Activated T-cell treated with anti-CD3 and anti-CD28 coated beads, Interleukin-2, amount 50 U/mL, for 72 hours (primary cell): ENCODE results near the gene ASTN2. TPM values are rescaled to one million over a fixed set of nuclear protein-coding genes. Genes with fewer than 3 reads are reported as not detected.
A peak's percentile ranks its signal among the peaks of the same experiment; 100 is the strongest.

ENCODE experiments used
- ATAC-seq, 2 donors: fragments of 150-1000 bp; cut with Tn5 transposase; replicated peaks in 1 of 2; 2 replicates each; pipeline ENCODE4 v1.10.0; 2021; ENCODE audit warnings: moderate library complexity in 2 of 2, mild to moderate bottlenecking in 1 of 2
- DNase-seq, 2 donors: peaks; one replicate each; pipeline ENCODE4 v3.0.0; 2021 to 2022; ENCODE audit warnings: mixed read lengths in 1 of 2
- H3K27ac Mint-ChIP-seq: one replicate; pipeline ENCODE4 v1.8.0; 2022; ENCODE audit warnings: mild to moderate bottlenecking, moderate library complexity, mixed read lengths
- H3K27me3 Mint-ChIP-seq: one replicate; pipeline ENCODE4 v1.8.0; 2022; ENCODE audit warnings: low read depth, mixed read lengths
- H3K36me3 Mint-ChIP-seq, 2 donors: one replicate each; pipeline ENCODE4 v1.8.0; 2022; ENCODE audit warnings: mixed read lengths in 2 of 2, mild to moderate bottlenecking in 1 of 2; ENCODE audit not compliant: insufficient read depth in 2 of 2
- H3K4me1 Mint-ChIP-seq: one replicate; pipeline ENCODE4 v1.8.0; 2022; ENCODE audit warnings: low read depth, mixed read lengths
- H3K4me3 Mint-ChIP-seq, 2 donors: one replicate each; pipeline ENCODE4 v1.8.0; 2022; ENCODE audit warnings: mild to moderate bottlenecking in 2 of 2, mixed read lengths in 2 of 2, moderate library complexity in 2 of 2
- H3K9me3 Mint-ChIP-seq, 2 donors: one replicate each; pipeline ENCODE4 v1.8.0; 2022; ENCODE audit warnings: mixed read lengths in 2 of 2
- total RNA-seq, 2 donors: library from RNA; stranded (reverse); gene quantifications; one replicate each; pipeline ENCODE4 v1.2.3, GENCODE V29; 2022

ASTN2 gene
- total RNA-seq, 2 donors from 2014 or later: 4.2 to 5.6 TPM

- Mint-ChIP-seq H3K9me3 (no peaks in the 10 kb centered on the region), H3K27ac (no peak overlapping the region), H3K4me3 (no peak overlapping the region), H3K27me3 (no peaks in the 10 kb centered on the region), H3K36me3 (peaks cover 4 to 7% of the 10 kb centered on the region in 2 donors), H3K4me1 (no peaks in the 10 kb centered on the region)
- no peak for DNase-seq
- no peak for ATAC-seq
Observed at GRCh38 chr9:116605904-116606341, 808.9 kb downstream of the ASTN2 start.

GRCh38 chr9:116605060-116605459 is 809.8 kb downstream of the ASTN2 start:
- no peaks in the 10 kb centered on the region for H3K4me1 Mint-ChIP-seq
- H3K36me3 Mint-ChIP-seq: peaks cover 4% of the 10 kb centered on the region in 2 donors
- H3K27ac Mint-ChIP-seq: no peak overlapping the region
- H3K9me3 Mint-ChIP-seq: no peaks in the 10 kb centered on the region
- DNase-seq: no peak
- no peaks in the 10 kb centered on the region for H3K27me3 Mint-ChIP-seq
- H3K4me3 Mint-ChIP-seq: no peak overlapping the region
- ATAC-seq: no peak

GRCh38 chr9:116604251-116604650 is 810.6 kb downstream of the ASTN2 start:
- H3K36me3 Mint-ChIP-seq: peaks cover 2 to 4% of the 10 kb centered on the region in 2 donors
- no peaks in the 10 kb centered on the region for H3K4me1 Mint-ChIP-seq
- H3K27me3 Mint-ChIP-seq: no peaks in the 10 kb centered on the region
- ATAC-seq: no peak
- H3K9me3 Mint-ChIP-seq: no peaks in the 10 kb centered on the region
- no peak overlapping the region for H3K27ac Mint-ChIP-seq
- DNase-seq: no peak
- no peak overlapping the region for H3K4me3 Mint-ChIP-seq

DNA sequence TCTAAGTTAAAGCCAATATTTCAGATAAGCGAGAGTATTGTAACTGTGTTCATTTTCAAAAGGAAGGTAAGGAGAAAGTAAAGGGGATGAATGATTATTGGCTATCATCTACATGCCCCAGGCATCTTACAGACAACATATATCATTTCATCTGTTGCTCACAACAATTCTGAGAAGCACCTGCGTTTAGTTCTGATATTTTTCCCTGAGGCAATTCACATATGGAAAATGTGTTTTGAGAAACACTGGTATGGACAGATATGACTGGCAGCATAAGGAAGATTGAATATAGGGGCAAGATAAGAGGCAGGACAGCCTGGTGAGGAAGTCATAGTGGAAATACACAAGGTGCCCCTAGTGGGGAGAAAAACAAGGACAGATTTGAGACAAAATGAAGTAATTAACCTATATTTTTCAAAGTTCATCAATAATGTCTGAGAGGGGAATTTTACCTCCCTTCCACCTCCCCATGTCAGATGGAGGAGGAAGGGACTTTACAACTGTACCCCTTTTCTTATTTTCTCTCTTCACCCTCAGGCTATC is 815.4 kb downstream of the ASTN2 start:
- no peak for ATAC-seq
- Mint-ChIP-seq H3K36me3 (no peaks in the 10 kb centered on the region), H3K27ac (no peak overlapping the region), H3K4me1 (no peaks in the 10 kb centered on the region), H3K27me3 (no peaks in the 10 kb centered on the region), H3K4me3 (no peak overlapping the region), H3K9me3 (no peaks in the 10 kb centered on the region)
- no peak for DNase-seq

DNA sequence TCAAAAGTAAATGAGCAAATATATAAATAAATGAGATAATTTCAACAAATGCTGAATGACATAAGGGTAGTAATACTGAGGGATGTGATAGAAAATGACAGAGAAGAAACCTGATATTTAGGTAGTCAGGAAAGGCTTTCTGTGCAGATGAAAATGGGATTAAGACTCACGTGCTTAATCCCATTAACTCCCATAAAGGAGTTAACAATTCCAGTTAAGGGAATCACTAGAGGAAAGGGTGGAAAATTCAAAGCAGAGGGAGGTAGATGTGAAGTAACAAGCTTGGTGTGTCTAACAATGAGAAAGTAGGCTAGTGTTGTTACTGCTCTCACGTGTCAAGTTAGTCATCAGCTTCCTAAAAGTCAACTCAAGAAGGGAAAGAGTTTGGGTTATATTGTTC is 818.2 kb downstream of the ASTN2 start:
- Mint-ChIP-seq H3K27ac (no peak overlapping the region), H3K9me3 (no peaks in the 10 kb centered on the region), H3K4me1 (no peaks in the 10 kb centered on the region), H3K27me3 (no peaks in the 10 kb centered on the region), H3K36me3 (no peaks in the 10 kb centered on the region), H3K4me3 (no peak overlapping the region)
- DNase-seq (no peak), ATAC-seq (no peak)

DNA sequence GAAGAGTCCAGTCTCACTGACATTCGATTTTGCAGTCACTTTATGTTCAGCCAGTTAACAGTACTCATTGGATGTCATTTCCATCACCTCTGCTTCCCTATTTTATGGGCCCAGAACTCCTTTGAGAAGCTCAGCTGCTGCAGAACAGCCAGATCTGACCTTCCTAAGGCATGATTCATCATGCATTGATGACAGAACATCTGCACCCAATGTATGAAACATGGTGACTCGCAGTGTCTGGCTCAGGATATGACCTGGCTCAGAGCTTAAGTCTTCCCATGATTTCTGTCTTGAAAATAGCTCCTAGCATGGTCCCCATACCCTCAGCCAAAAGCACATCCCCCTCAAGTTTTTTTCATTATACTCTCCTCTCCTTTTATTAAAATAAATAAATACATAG is 820.3 kb downstream of the ASTN2 start:
- no peaks in the 10 kb centered on the region for H3K27me3 Mint-ChIP-seq
- peaks cover 0 to 2% of the 10 kb centered on the region in 2 donors for H3K9me3 Mint-ChIP-seq
- no peaks in the 10 kb centered on the region for H3K4me1 Mint-ChIP-seq
- ATAC-seq (peak in 1 of 2 donors; percentile 58), DNase-seq (no peak)
- H3K4me3 Mint-ChIP-seq: no peak overlapping the region
- no peak overlapping the region for H3K27ac Mint-ChIP-seq
- H3K36me3 Mint-ChIP-seq: no peaks in the 10 kb centered on the region

DNA sequence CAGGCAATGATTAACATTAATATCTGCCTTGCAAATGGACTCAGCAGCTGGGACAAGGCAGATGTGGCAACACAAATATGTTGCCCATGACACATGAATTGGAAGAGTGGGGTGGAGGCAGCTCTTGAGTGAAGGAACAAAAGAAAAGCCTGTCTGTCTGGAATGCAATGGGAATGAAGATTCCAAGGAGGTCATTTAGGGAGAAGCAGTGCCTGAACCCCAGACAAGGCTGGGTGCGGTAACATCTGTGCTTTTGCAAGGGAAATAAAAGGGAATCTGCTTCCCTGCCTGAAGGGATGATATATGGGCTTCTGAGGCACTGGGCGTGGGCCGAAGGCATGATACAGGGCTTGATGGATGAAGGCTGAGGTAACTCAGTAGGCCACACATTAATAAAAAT is 821.9 kb downstream of the ASTN2 start:
- Mint-ChIP-seq H3K27me3 (no peaks in the 10 kb centered on the region), H3K9me3 (peaks cover 0 to 6% of the 10 kb centered on the region in 2 donors), H3K36me3 (peaks cover 2 to 5% of the 10 kb centered on the region in 2 donors), H3K4me3 (no peak overlapping the region), H3K4me1 (no peaks in the 10 kb centered on the region), H3K27ac (no peak overlapping the region)
- ATAC-seq (no peak), DNase-seq (no peak)

- peaks cover 3 to 5% of the 10 kb centered on the region in 2 donors for H3K36me3 Mint-ChIP-seq
- no peak overlapping the region for H3K4me3 Mint-ChIP-seq
- H3K9me3 Mint-ChIP-seq: peaks cover 0 to 6% of the 10 kb centered on the region in 2 donors
- H3K27ac Mint-ChIP-seq: no peak overlapping the region
- peak; percentile 65 to 84 for ATAC-seq
- peak; percentile 6 to 13 for DNase-seq
- no peaks in the 10 kb centered on the region for H3K27me3 Mint-ChIP-seq
- H3K4me1 Mint-ChIP-seq: no peaks in the 10 kb centered on the region
Observed at GRCh38 chr9:116589392-116590354, 825.2 kb downstream of the ASTN2 start.

GRCh38 chr9:116587919-116588318 is 826.9 kb downstream of the ASTN2 start:
- DNase-seq: no peak
- H3K4me3 Mint-ChIP-seq: no peak overlapping the region
- peaks cover 0 to 6% of the 10 kb centered on the region in 2 donors for H3K9me3 Mint-ChIP-seq
- no peaks in the 10 kb centered on the region for H3K4me1 Mint-ChIP-seq
- no peak overlapping the region for H3K27ac Mint-ChIP-seq
- no peaks in the 10 kb centered on the region for H3K27me3 Mint-ChIP-seq
- ATAC-seq: no peak
- peaks cover 4 to 5% of the 10 kb centered on the region in 2 donors for H3K36me3 Mint-ChIP-seq

DNA sequence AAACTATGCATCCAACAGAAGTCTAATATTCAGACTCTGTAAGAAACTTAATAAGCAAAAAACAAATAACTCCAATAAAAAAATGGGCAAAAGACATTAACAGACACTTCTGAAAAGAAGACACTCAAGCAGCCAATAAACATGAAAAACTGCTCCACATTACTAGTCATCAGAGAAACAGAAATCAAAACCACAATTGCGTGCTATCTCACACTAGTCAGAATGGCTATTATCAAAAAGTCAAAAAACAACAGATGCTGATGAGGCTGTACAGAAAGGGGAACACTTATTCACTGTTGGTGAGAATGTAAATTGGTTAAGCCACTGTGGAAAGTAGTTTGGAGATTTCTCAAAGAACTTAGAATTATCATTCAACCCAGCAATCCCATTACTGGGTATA is 829.0 kb downstream of the ASTN2 start:
- H3K36me3 Mint-ChIP-seq: peaks cover 4 to 5% of the 10 kb centered on the region in 2 donors
- H3K27ac Mint-ChIP-seq: no peak overlapping the region
- H3K4me3 Mint-ChIP-seq: no peak overlapping the region
- H3K4me1 Mint-ChIP-seq: no peaks in the 10 kb centered on the region
- DNase-seq (no peak), ATAC-seq (no peak)
- H3K27me3 Mint-ChIP-seq: no peaks in the 10 kb centered on the region
- peaks cover 0 to 6% of the 10 kb centered on the region in 2 donors for H3K9me3 Mint-ChIP-seq

DNA sequence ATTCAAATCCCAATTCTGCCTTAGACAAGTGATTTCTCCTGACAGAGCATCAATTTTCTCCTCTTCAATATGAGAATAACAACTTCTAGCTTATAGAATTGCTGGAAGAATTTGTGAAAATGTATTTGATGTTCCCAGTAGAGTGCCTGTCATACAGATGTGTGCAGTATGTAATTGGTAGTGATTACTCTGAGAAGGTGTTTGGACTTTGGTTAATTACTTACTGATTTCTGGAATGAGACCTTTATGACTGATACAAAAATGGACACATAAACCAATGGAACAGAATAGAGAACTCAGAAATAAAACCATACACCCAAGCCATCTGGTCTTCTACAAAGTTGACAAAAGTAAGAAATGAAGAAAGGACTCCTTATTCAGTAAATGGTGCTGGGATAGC is 829.7 kb downstream of the ASTN2 start:
- Mint-ChIP-seq H3K4me3 (no peak overlapping the region), H3K9me3 (peaks cover 0 to 6% of the 10 kb centered on the region in 2 donors), H3K4me1 (no peaks in the 10 kb centered on the region), H3K36me3 (peaks cover 4 to 5% of the 10 kb centered on the region in 2 donors), H3K27ac (no peak overlapping the region), H3K27me3 (no peaks in the 10 kb centered on the region)
- ATAC-seq (no peak), DNase-seq (no peak)

DNA sequence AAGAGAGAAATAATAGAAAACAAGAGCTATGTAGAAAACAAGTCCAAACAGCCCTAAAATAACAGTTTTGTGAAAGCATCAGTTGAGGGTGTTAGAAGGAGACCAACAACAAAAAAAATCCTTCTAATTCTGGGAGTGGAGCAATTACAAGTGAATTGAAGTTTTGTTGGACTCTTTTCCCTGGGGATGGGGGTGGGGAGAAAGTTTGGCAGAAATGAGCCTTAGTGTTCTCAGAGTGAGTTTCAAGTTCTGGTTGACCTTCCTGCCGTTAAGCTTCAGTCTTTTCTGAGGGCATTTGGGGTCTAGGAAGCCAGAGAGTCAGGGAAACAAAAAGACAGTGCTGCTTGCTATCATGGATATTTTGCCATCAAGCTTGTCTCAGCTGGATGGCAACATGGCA is 834.0 kb downstream of the ASTN2 start:
- no peak for ATAC-seq
- H3K4me1 Mint-ChIP-seq: no peaks in the 10 kb centered on the region
- H3K4me3 Mint-ChIP-seq: no peak overlapping the region

DNA sequence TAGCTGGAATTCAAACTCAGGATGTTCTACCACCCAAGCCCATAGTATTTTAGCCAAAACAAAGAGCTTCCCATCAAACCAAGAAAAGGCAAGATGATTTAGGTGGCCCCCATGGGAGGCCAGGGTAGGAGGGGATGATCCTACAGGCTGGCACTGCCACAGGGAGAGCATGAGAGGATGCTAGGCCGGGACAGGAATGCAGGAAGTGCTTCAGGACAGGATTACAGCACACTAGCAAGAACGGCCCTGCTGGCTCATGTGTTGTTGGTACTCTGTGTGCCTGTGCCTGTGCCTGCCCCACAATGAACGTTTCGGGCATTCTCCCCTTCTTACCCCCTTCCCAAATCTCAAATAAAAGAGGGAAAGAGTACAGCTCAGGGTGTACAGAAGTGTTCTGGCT is 838.5 kb downstream of the ASTN2 start:
- Mint-ChIP-seq H3K9me3 (no peaks in the 10 kb centered on the region), H3K4me3 (no peak overlapping the region), H3K4me1 (no peaks in the 10 kb centered on the region), H3K27ac (no peak overlapping the region), H3K36me3 (no peaks in the 10 kb centered on the region), H3K27me3 (no peaks in the 10 kb centered on the region)
- DNase-seq (no peak), ATAC-seq (no peak)

More for the DNA sequence above, 834.0 kb downstream of the ASTN2 start:
- H3K27me3 Mint-ChIP-seq: no peaks in the 10 kb centered on the region
- H3K27ac Mint-ChIP-seq: no peak overlapping the region
- H3K9me3 Mint-ChIP-seq: no peaks in the 10 kb centered on the region
- no peak for DNase-seq
- peaks cover 0 to 2% of the 10 kb centered on the region in 2 donors for H3K36me3 Mint-ChIP-seq
